Measurements from ENCODE around the gene ESPNL. TPM values are rescaled to one million over a fixed set of nuclear protein-coding genes. Genes with fewer than 3 reads are reported as not detected.

Gene ESPNL
- total RNA-seq, 1 experiment from 2014 or later = 1.1 TPM

GRCh38 chr2:238129166-238130010, 29.2 kb downstream of the ESPNL start:
- DNase-seq (ENCODE audit: low spot score) (no peak), ATAC-seq (no peak)
- CTCF ChIA-PET = interaction anchor here (1.0 to 2.7 kb wide), 8 partner anchors 9 to 557 kb away, joined by 3 to 41 read pairs (median 7); partner anchors contain the start of gene KLHL30
- TF ChIP-seq TEAD4 (CRISPR knock-in tag; IDR thresholded peaks at IDR 0.05) (no peak), NFATC4 (CRISPR knock-in tag; IDR thresholded peaks at IDR 0.05) (no peak), CREB1 (CRISPR knock-in tag; IDR thresholded peaks at IDR 0.05) (no peak), NFE2L1 (CRISPR knock-in tag; IDR thresholded peaks at IDR 0.05) (no peak), PRRX2 (CRISPR knock-in tag; IDR thresholded peaks at IDR 0.05) (no peak), ARID4B (CRISPR knock-in tag; IDR thresholded peaks at IDR 0.05; ENCODE audit: borderline replicate concordance) (no peak), ZMAT4 (CRISPR knock-in tag; IDR thresholded peaks at IDR 0.05) (no peak), ZNF138 (CRISPR knock-in tag; conservative IDR thresholded peaks at IDR 0.05) (no peak), TCF7 (CRISPR knock-in tag; IDR thresholded peaks at IDR 0.05; ENCODE audit: low read depth) (no peak), TP53 (CRISPR knock-in tag; IDR thresholded peaks at IDR 0.05) (no peak), ZNF121 (CRISPR knock-in tag; IDR thresholded peaks at IDR 0.05) (no peak), E2F5 (CRISPR knock-in tag; IDR thresholded peaks at IDR 0.05) (no peak), USF1 (CRISPR knock-in tag; IDR thresholded peaks at IDR 0.05) (no peak), SOX15 (CRISPR knock-in tag; IDR thresholded peaks at IDR 0.05) (no peak), IRF2 (CRISPR knock-in tag; IDR thresholded peaks at IDR 0.05; ENCODE audit: borderline replicate concordance, low read depth) (no peak), JAZF1 (CRISPR knock-in tag; IDR thresholded peaks at IDR 0.05) (no peak)
- TF ChIP-seq, protein P1, sequence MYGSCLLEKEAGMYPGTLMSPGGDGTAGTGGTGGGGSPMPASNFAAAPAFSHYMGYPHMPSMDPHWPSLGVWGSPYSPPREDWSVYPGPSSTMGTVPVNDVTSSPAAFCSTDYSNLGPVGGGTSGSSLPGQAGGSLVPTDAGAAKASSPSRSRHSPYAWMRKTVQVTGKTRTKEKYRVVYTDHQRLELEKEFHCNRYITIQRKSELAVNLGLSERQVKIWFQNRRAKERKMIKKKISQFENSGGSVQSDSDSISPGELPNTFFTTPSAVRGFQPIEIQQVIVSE (CRISPR knock-in tag; IDR thresholded peaks at IDR 0.05; ENCODE audit: borderline replicate concordance) = no peak
- TF ChIP-seq, protein P2, sequence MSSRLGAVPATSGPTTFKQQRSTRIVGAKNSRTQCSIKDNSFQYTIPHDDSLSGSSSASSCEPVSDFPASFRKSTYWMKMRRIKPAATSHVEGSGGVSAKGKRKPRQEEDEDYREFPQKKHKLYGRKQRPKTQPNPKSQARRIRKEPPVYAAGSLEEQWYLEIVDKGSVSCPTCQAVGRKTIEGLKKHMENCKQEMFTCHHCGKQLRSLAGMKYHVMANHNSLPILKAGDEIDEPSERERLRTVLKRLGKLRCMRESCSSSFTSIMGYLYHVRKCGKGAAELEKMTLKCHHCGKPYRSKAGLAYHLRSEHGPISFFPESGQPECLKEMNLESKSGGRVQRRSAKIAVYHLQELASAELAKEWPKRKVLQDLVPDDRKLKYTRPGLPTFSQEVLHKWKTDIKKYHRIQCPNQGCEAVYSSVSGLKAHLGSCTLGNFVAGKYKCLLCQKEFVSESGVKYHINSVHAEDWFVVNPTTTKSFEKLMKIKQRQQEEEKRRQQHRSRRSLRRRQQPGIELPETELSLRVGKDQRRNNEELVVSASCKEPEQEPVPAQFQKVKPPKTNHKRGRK (CRISPR knock-in tag; IDR thresholded peaks at IDR 0.05; ENCODE audit: borderline replicate concordance) = no peak
- Mint-ChIP-seq H3K36me3 (no peaks in the 10 kb centered on the region), H3K27ac (no peak overlapping the region), H3K4me3 (no peak overlapping the region), H3K9me3 (no peaks in the 10 kb centered on the region), H3K4me1 (no peaks in the 10 kb centered on the region), H3K27me3 (ENCODE audit: low read depth) (no peaks in the 10 kb centered on the region)
- POLR2A ChIA-PET = no interaction called here

All from WTC11 (cell line).